CD14-positive monocyte (primary cell): ENCODE results near the gene METAP1D. TPM values are rescaled to one million over a fixed set of nuclear protein-coding genes. Genes with fewer than 3 reads are reported as not detected.

Experiments
- DNase-seq, 3 donors: peaks; one replicate each; pipeline ENCODE4 v3.0.0-alpha.2; 2011 to 2022
- H2AFZ ChIP-seq: 2 replicates; pipeline ENCODE4 v1.6.0; 2012; ENCODE audit warnings: mild to moderate bottlenecking, low read depth, low read length, inconsistent platforms; ENCODE audit not compliant: insufficient read depth, poor library complexity, severe bottlenecking
- H3K27ac ChIP-seq, 2 donors: 1 replicate in 1 of 2; 2 replicates in 1 of 2; pipeline ENCODE4 v1.5.1; 2012 to 2013; ENCODE audit warnings: low read length in 2 of 2, control low read depth in 1 of 2, inconsistent platforms in 1 of 2, low read depth in 1 of 2, mild to moderate bottlenecking in 1 of 2
- H3K27me3 ChIP-seq, 2 donors: one replicate each; pipeline versions ENCODE4 v1.6.0 to v1.6.1; 2011 to 2013; ENCODE audit warnings: low read length in 2 of 2; ENCODE audit not compliant: control insufficient read depth in 2 of 2, insufficient read depth in 2 of 2
- H3K36me3 ChIP-seq, 2 donors: replicated peaks in 1 of 2; 1 replicate in 1 of 2; 2 replicates in 1 of 2; pipeline versions ENCODE4 v1.5.1 to v1.6.1; 2012 to 2013; ENCODE audit warnings: low read length in 2 of 2, control low read depth in 1 of 2, inconsistent platforms in 1 of 2, mild to moderate bottlenecking in 1 of 2; ENCODE audit not compliant: insufficient read depth in 2 of 2, control insufficient read depth in 1 of 2
- H3K4me1 ChIP-seq, 2 donors: 1 replicate in 1 of 2; 2 replicates in 1 of 2; pipeline versions ENCODE4 v1.5.1 to v1.6.1; 2012 to 2013; ENCODE audit warnings: low read length in 2 of 2, control low read depth in 1 of 2, inconsistent platforms in 1 of 2, mild to moderate bottlenecking in 1 of 2, moderate library complexity in 1 of 2; ENCODE audit not compliant: insufficient read depth in 2 of 2, control insufficient read depth in 1 of 2
- H3K4me2 ChIP-seq: replicated peaks from 2 replicates; pipeline ENCODE3; 2012; ENCODE audit warnings: low read length, moderate library complexity, mild to moderate bottlenecking; ENCODE audit not compliant: poor library complexity, severe bottlenecking; ENCODE audit errors: extremely low read depth
- H3K4me3 ChIP-seq, 3 experiments: fragments of 200-600 bp in 1 of 3; sonication (generic) in 1 of 3; replicated peaks in 1 of 3; 1 replicate in 2 of 3; 2 replicates in 1 of 3; pipeline ENCODE4 v1.5.1; 2011 to 2013; ENCODE audit warnings: low read length in 3 of 3, mild to moderate bottlenecking in 3 of 3, control low read depth in 2 of 3, low read depth in 2 of 3, inconsistent platforms in 1 of 3, moderate library complexity in 1 of 3
- H3K79me2 ChIP-seq: 2 replicates; pipeline ENCODE4 v1.6.0; 2012; ENCODE audit warnings: mild to moderate bottlenecking, control low read depth, inconsistent platforms, low read length, moderate library complexity; ENCODE audit not compliant: insufficient read depth
- H3K9ac ChIP-seq: 2 replicates; pipeline ENCODE4 v1.6.0; 2017; ENCODE audit warnings: low read length, mild to moderate bottlenecking; ENCODE audit not compliant: insufficient read depth, poor library complexity, severe bottlenecking
- H3K9me3 ChIP-seq, 2 donors: replicated peaks in 1 of 2; 1 replicate in 1 of 2; 2 replicates in 1 of 2; pipeline versions ENCODE4 v1.5.1 to v1.6.1; 2012 to 2013; ENCODE audit warnings: low read length in 2 of 2, control low read depth in 1 of 2; ENCODE audit not compliant: control insufficient read depth in 1 of 2, insufficient read depth in 1 of 2
- H4K20me1 ChIP-seq: 2 replicates; pipeline ENCODE4 v1.6.0; 2012; ENCODE audit warnings: mild to moderate bottlenecking, low read length, control low read depth, moderate library complexity; ENCODE audit not compliant: insufficient read depth
- H3K27ac Mint-ChIP-seq, 7 donors: one replicate each; pipeline ENCODE4 v1.8.0; 2020; ENCODE audit warnings: mild to moderate bottlenecking in 7 of 7, mixed read lengths in 7 of 7, moderate library complexity in 6 of 7, inconsistent platforms in 2 of 7
- H3K27me3 Mint-ChIP-seq, 3 donors: one replicate each; pipeline ENCODE4 v1.8.0; 2021 to 2022; ENCODE audit warnings: low read depth in 3 of 3, mild to moderate bottlenecking in 3 of 3, mixed read lengths in 3 of 3, moderate library complexity in 3 of 3, inconsistent platforms in 1 of 3
- H3K36me3 Mint-ChIP-seq, 2 donors: one replicate each; pipeline ENCODE4 v1.8.0; 2020; ENCODE audit warnings: mixed read lengths in 2 of 2, inconsistent platforms in 1 of 2, mild to moderate bottlenecking in 1 of 2
- H3K4me1 Mint-ChIP-seq: one replicate; pipeline ENCODE4 v1.8.0; 2020; ENCODE audit warnings: mild to moderate bottlenecking, mixed read lengths
- H3K4me3 Mint-ChIP-seq, 2 donors: one replicate each; pipeline ENCODE4 v1.8.0; 2020; ENCODE audit warnings: mild to moderate bottlenecking in 2 of 2, mixed read lengths in 2 of 2, moderate library complexity in 1 of 2
- H3K9me3 Mint-ChIP-seq, 7 donors: one replicate each; pipeline ENCODE4 v1.8.0; 2020 to 2022; ENCODE audit warnings: mixed read lengths in 7 of 7, mild to moderate bottlenecking in 6 of 7, moderate library complexity in 6 of 7, inconsistent platforms in 2 of 7
- CTCF ChIP-seq: fragments of 200-600 bp; IDR thresholded peaks from one replicate; pipeline ENCODE4 v1.8.0; 2022; ENCODE audit warnings: antibody characterized with exemption, mild to moderate bottlenecking
- WGBS: methylation state at CpG from one replicate; pipeline ENCODE4 v1.1.5; 2013; ENCODE audit warnings: missing lambda C conversion rate; ENCODE audit not compliant: insufficient coverage; 5-methylcytosine and 5-hydroxymethylcytosine counted together
- intact Hi-C, 2 donors: fragments of 100-400 bp; cut with micrococcal nuclease; formaldehyde crosslinking; loops; one replicate each; pipeline versions ENCODE4 v1.15.0 to v1.15.1; 2023
- polyA plus RNA-seq, 3 donors: library from polyadenylated mRNA; depleted of rRNA in 1 of 3; unstranded in 2 of 3; stranded (reverse) in 1 of 3; fragments of 300-500 nt in 2 of 3; fragments of >200 nt in 1 of 3; fragmentation: Illumina TruSeq in 2 of 3; gene quantifications; 1 replicate in 2 of 3; 2 replicates in 1 of 3; pipeline ENCODE4 v1.2.3, GENCODE V29; 2012 to 2021

The METAP1D gene
- polyA plus RNA-seq, 3 donors = 0.37 to 1.7 (median 0.41) TPM

GRCh38 chr2:171959998-171960397, 39.8 kb upstream of the METAP1D start:
- Histone ChIP-seq H3K4me3 (peak overlapping the region in 1 of 3 experiments; percentile 7), H3K4me2 (no peak overlapping the region), H3K79me2 (peaks cover 27% of the 10 kb centered on the region), H3K27ac (peak overlapping the region in 1 of 2 donors; percentile 58), H3K9me3 (no peaks in the 10 kb centered on the region), H3K4me1 (peaks cover 53 to 56% of the 10 kb centered on the region in 2 donors), H4K20me1 (no peaks in the 10 kb centered on the region), H3K36me3 (no peaks in the 10 kb centered on the region), H3K9ac (no peak overlapping the region), H3K27me3 (no peaks in the 10 kb centered on the region), H2AFZ (no peak overlapping the region)
- no peaks in the 10 kb centered on the region for H3K27me3 Mint-ChIP-seq
- H3K4me1 Mint-ChIP-seq = peaks cover 41% of the 10 kb centered on the region
- H3K9me3 Mint-ChIP-seq = peaks cover 0 to 5% (median 0%) of the 10 kb centered on the region in 7 donors
- intact Hi-C loops = loop anchor here in 1 of 2 donors (5.0 kb wide), 1 partner anchor 142 kb away; the partner anchor contains the start of gene DLX2
- no peak for DNase-seq
- H3K27ac Mint-ChIP-seq = peak overlapping the region in 2 of 7 donors; percentile 77 to 81
- no peak overlapping the region for H3K4me3 Mint-ChIP-seq
- H3K36me3 Mint-ChIP-seq = peaks cover 3 to 5% of the 10 kb centered on the region in 2 donors
- 80% methylated on average over 1 of the region's 2 CpGs for WGBS
- TF ChIP-seq CTCF = no peak

GRCh38 chr2:171960570-171960969, 39.2 kb upstream of the METAP1D start:
- no peak overlapping the region for H3K4me3 Mint-ChIP-seq
- Histone ChIP-seq H3K79me2 (peaks cover 27% of the 10 kb centered on the region), H3K9ac (no peak overlapping the region), H3K36me3 (peaks cover 2 to 3% of the 10 kb centered on the region in 2 donors), H3K9me3 (no peaks in the 10 kb centered on the region), H3K27me3 (no peaks in the 10 kb centered on the region), H2AFZ (no peak overlapping the region), H4K20me1 (no peaks in the 10 kb centered on the region), H3K4me3 (no peak overlapping the region), H3K27ac (no peak overlapping the region), H3K4me1 (peaks cover 47 to 50% of the 10 kb centered on the region in 2 donors), H3K4me2 (no peak overlapping the region)
- H3K36me3 Mint-ChIP-seq = peaks cover 3 to 6% of the 10 kb centered on the region in 2 donors
- peaks cover 0 to 5% (median 0%) of the 10 kb centered on the region in 7 donors for H3K9me3 Mint-ChIP-seq
- no peak for TF ChIP-seq CTCF
- intact Hi-C loops = no loop called here
- no peak for DNase-seq
- H3K4me1 Mint-ChIP-seq = peaks cover 38% of the 10 kb centered on the region
- WGBS = 100% methylated on average over 3 of the region's 3 CpGs
- H3K27ac Mint-ChIP-seq = peak overlapping the region in 1 of 7 donors; percentile 46
- no peaks in the 10 kb centered on the region for H3K27me3 Mint-ChIP-seq
